Endometrial microvascular endothelial cells (primary cell): ENCODE results near the gene MSI2. TPM values are rescaled to one million over a fixed set of nuclear protein-coding genes. Genes with fewer than 3 reads are reported as not detected.

Experiments
- in situ Hi-C: cut with HindIII; loops from 2 replicates; pipeline ENCODE4 v1.10.0; 2017; ENCODE audit warnings: low sequenced_read_pairs, low pct_unique_long_range_greater_than_20kb; ENCODE audit errors: inconsistent ontology term
- total RNA-seq: library from RNA; depleted of rRNA; stranded (reverse); fragments of >200 nt; gene quantifications from one replicate; pipeline ENCODE4 v1.2.3, GENCODE V29; 2015; ENCODE audit errors: inconsistent ontology term

Gene MSI2
- total RNA-seq, 1 donor from 2014 or later: 19.2 TPM

DNA sequence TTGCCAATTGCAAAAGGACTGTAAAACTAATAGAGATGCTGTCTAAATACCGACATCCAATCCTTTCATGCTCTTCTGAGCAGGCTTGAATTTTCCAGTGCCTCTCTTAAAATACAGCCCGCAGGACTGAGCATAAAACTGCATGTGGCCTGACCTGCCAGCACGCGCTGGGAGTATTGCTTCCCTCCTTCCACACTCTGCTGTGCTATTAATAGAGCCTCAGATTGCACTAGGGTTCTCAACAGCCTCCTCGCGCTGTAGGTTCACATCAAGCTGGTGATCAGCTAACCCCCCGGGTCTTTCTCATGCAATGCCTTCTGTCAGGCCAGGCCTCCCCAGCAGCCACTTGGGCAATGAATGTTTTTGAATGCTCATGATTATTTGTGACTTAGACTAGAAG is 14.2 kb upstream of the MSI2 start:
- in situ Hi-C loops: no loop called here

GRCh38 chr17:57243171-57243622 is 13.1 kb upstream of the MSI2 start:
- in situ Hi-C loops: no loop called here

DNA sequence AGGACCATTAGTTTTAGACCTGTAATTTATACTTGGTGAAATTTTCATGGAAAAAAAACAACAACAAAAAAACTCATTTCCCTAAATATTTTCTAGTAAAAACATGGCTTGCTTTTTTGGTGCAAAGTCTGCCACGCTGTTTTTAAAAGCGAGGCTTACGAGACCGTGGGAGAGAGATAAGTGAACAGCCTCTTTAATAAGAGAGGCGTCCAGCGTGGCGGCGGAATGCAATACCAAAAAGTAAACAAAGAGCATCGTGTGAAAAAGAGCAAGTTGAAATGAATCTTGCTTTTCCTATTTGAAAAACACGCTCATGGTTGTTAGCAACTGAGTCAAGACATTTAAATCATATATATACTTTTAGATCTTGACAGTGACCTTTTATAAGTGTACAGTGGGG is 10.5 kb upstream of the MSI2 start:
- in situ Hi-C loops: no loop called here

DNA sequence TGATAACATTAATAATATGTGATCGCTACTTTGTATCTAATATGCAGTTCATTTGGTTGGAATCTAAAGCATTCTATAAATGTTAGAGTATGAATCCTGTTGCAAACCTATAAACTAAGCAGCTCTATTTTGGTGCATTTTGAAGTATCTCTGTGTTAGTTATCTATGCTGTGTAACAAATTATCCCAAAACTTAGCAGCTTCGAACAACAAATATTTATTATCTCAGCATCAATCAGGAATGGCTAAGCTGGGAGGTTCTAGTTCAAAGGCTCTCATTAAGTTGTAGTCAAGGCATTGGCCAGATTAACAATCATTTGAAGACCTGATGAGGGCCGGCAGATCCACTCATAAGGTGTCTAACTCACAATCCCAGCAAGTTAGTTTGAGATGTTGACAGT is 10.1 kb upstream of the MSI2 start:
- in situ Hi-C loops: no loop called here

DNA sequence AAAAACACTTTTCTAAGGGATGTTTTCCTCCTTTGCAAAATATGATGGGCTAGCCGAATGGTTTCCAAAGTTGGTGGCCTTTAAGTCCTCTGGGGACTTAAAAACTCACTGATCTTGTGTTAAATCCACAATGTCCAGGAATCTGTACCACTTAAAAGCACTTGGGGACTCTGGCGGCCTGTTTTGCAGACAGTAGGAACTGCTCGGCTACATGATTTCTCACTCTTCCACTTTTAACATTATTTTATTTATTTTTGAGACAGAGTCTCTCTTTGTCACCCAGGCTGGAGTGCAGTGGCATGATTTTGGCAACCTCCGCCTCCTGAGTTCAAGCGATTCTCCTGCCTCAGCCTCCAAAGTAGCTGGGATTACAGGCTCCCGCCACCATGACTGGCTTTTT is 9.1 kb upstream of the MSI2 start:
- in situ Hi-C loops: no loop called here

DNA sequence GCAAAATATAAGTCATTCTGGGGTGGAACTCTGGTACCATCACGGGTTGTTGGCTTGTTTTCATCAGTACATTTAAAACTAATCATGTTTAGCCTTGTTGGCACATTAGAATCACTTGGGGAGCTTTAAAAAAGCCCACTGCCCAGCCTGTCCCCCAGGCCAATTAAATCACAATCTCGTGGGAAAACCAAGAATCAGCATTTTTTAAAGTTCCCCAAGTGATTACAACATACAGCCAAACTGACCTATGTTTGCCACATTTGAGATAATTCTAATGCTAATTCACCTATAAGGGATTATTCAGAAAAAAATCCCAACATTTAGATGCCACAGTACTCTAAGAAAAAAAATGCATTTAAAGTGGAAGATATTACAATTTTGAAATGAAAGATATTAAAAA is 8.4 kb upstream of the MSI2 start:
- in situ Hi-C loops: no loop called here

- in situ Hi-C loops: no loop called here
Observed at GRCh38 chr17:57249520-57249919, 6.8 kb upstream of the MSI2 start.

DNA sequence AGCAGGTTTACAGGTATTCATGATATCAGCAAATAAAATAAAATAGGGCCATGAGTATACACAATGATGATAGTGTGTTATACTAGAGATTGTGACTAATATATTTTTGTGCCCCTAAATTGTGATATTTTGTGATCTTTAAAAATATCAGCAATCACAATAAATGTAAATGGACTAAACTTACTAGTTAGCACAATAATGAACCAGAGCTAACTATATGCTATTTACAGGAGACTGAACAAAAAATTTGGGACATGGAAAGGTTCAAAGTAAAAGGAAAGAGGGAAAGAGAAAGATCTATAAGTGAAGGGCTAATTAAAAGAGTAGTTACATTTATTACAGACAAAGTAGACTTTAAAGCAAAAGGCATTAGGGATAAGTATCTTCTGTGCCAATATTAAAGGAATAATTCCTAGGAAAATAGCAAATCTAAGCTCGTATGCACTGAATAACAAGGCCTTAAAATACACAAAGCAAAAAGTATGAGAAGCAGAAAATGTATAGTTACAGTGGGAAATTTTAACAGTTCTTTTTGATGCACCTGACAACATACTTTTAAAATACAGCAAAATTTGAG is 5.0 kb upstream of the MSI2 start:
- in situ Hi-C loops: loop anchor here (25.0 kb wide), 1 partner anchor 186 kb away; no protein-coding TSS in a partner anchor

DNA sequence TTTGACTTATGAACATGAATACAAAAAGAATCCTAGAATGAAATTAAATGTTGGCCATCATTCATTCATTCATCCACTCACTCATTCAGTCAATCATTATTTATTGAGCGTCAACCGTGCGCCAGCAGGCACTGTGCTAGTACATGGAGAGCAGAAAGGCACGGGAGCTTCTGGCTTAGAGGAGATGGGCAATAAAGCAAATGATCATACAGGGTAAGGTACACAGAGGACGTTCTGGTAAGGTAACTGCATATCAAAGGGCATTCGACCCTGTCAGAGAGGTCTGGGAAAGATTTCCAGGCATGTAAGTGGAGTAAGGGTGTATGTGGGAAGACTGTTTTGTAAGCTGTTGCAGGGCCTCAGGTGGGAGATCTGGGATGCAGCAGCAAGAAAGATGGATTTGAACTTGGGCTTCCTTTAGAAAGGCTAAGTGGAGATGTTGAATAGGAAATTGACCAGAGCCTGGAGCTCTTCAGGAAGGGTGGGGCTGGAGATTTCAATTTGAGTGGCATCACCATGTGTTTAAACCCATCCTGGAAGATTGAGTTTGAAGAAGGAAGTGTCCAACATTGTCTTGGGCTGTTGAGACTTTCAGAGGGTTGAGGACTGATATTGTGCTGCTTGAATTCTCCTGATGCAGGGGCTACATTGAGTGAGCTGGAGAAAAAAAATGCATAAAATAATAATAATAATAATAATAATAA is 2.8 kb upstream of the MSI2 start:
- in situ Hi-C loops: loop anchor here (25.0 kb wide), 1 partner anchor 184 kb away; no protein-coding TSS in a partner anchor

DNA sequence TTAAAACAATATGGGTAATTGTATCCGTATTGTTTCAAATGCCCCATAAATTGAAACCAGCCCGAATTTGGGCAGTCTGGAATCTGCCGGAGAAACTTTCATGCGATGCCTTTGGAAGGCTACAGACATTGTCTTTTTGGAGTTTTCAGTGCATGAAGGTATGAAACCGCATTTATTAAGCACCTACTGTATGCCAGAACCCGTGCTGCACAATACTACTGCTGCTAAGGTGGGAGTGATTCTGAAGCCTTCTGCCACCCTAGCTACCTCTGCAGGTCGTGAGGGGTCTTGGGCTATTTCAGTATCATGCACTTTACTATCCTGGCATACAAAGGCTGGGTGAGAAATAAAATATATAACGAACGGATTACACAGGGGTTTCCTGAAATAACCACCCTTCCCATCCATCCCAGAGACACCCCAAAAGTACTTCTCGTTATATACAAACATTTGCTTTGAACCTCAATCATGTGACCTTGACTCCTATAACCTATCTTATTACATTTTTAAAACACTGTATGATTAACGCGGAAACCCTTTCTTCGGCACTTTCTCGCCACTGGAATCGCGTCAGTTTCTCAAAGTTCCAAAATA is 1.0 kb upstream of the MSI2 start:
- in situ Hi-C loops: loop anchor here (25.0 kb wide), 1 partner anchor 182 kb away; no protein-coding TSS in a partner anchor

DNA sequence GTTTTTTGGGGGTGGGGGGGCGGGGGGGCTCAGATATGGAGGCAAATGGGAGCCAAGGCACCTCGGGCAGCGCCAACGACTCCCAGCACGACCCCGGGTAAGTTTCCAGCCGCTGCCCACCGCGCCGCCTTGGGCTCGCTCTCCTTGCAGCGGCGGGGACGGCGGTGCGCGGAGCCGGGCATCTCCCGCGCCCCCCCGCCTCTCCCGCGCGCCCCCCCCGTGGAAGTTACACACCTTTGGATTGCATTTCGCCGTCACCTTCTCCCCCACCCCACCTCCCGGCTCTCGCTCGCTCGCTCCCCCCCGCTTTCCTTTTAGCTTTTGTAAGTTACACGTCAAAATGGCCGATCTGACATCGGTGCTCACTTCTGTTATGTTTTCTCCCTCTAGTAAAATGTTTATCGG is 387 bp downstream of the MSI2 start:
- in situ Hi-C loops: loop anchor here (25.0 kb wide), 1 partner anchor 181 kb away; no protein-coding TSS in a partner anchor

DNA sequence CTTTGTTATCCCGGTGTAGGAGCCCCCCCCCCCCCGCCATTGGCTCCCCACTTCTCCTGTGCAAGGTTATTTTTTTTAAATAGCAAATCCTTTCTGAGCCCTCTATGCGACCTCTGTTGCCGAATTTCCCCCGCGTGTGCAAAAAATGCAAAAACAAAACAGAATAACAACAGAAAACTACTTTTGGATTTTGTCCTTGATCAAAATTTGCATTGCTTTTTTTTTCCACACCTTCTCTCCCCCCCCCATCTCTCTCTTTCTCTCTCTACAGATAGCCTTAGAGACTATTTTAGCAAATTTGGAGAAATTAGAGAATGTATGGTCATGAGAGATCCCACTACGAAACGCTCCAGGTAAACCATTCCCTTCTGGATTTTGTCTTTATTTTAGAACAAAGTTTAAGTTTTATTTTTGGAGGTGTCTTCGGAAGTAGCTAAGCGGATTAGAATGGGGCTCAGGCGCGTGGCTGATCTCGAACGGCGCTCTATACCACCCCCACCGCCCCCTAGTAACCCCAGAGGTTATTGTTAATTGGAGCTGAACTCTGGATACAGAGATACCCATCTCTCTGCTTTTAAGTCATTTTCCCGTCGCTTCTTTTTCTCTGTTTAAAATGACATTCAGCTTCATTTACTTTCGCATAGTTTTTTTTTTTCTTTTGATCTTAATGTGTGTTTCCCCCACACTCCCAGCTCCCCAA is 1.0 kb downstream of the MSI2 start:
- in situ Hi-C loops: loop anchor here (25.0 kb wide), 1 partner anchor 180 kb away; no protein-coding TSS in a partner anchor

DNA sequence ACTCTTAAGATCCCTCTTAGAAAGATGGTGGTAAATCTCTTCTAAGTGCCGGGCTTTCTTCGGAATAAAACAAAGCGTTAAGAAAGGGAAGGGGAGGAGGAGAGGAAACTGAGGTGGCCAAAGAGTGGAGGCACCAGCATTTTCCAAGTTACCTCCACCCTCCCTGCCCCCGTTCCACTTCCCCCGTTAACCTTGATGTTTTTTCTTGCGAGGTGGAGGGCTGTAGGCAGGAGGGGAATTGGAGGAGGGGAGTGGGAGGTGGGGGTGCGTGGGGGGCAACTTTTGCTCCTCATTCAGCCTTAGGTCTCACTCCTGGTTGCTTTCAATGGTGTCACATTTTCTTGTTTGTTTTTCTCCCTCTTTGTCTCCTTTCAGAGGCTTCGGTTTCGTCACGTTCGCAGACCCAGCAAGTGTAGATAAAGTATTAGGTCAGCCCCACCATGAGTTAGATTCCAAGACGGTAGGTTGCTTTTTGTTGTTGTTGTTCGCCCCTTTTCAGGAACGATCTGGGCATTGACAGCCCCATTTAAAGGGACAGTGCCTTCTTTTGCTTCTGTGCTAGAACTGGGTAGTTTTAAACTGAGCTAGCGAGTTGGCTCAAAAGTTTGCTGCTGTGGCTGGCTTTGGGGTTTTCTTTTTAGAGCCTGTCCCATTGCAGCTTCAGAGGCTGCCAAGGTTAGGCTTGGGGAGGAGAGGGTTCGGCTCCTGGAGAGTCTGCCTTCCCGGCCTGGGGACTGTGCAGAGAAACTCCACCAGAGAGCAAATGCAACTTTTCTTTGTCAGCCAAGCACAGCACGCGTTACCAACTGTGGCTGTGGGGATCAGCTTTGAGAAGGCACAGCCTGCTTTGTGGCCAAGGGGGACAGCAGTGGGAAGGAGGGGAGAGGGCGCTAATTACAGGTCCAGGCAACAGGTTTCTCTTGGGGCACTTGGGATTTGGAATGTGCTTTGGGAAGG is 1.9 kb downstream of the MSI2 start:
- in situ Hi-C loops: loop anchor here (25.0 kb wide), 1 partner anchor 179 kb away; no protein-coding TSS in a partner anchor

DNA sequence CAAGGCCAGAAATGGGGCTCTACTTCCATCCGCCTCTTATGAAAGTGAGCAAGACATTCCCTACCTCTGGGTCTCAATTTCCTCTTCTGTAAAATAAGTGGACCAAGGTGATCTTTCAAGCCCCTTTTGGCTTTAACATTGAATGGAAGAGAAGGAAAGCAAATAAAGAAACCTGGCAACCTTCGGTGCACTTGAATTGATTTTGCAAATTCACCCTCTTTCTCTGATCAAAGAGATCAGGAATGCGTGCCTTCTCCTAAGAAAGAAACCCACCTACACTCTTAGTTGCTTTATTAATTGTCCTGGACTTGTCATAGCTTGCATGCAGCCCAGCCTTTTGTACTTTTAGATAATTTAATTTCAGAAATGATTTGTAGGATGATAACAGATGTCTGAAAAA is 3.0 kb downstream of the MSI2 start:
- in situ Hi-C loops: loop anchor here (25.0 kb wide), 1 partner anchor 178 kb away; no protein-coding TSS in a partner anchor

GRCh38 chr17:57259817-57260216 is 3.5 kb downstream of the MSI2 start:
- in situ Hi-C loops: loop anchor here (25.0 kb wide), 1 partner anchor 177 kb away; no protein-coding TSS in a partner anchor

- in situ Hi-C loops: loop anchor here (25.0 kb wide), 1 partner anchor 177 kb away; no protein-coding TSS in a partner anchor
Observed at GRCh38 chr17:57260325-57261083, 4.2 kb downstream of the MSI2 start.

DNA sequence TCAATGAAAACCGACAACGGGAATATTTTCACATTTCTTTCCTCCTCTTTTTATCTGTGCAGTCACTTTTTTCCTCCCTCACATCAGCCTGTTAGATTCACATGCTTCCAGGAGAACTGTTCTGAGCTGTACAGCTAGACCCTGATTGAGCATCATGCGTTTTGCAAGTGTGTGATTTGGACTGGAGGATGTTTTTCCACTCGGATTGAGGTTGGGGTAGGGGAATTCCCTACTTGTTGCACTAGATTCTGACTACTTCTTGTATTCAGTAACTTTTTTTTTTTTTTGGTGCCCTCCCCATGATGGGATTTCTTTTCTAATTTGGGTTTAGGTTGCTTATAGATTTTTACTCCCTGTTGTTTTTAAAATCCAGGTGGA is 4.8 kb downstream of the MSI2 start:
- in situ Hi-C loops: loop anchor here (25.0 kb wide), 1 partner anchor 176 kb away; no protein-coding TSS in a partner anchor
